Epidermal melanocyte (primary cell): Measurements from ENCODE around the gene IRF1.
A peak's percentile ranks its signal among the peaks of the same experiment; 100 is the strongest.
"Not testable (repeated sequence)": the region's sequence is repeated elsewhere in the genome, so short reads cannot be mapped to it uniquely, and the experiment has no call there.

Experiments used
- DNase-seq: peaks from one replicate; pipeline ENCODE4 v3.0.0; 2011; ENCODE audit warnings: low spot score; ENCODE audit not compliant: insufficient read length

The IRF1 gene, protein sequence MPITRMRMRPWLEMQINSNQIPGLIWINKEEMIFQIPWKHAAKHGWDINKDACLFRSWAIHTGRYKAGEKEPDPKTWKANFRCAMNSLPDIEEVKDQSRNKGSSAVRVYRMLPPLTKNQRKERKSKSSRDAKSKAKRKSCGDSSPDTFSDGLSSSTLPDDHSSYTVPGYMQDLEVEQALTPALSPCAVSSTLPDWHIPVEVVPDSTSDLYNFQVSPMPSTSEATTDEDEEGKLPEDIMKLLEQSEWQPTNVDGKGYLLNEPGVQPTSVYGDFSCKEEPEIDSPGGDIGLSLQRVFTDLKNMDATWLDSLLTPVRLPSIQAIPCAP

DNA sequence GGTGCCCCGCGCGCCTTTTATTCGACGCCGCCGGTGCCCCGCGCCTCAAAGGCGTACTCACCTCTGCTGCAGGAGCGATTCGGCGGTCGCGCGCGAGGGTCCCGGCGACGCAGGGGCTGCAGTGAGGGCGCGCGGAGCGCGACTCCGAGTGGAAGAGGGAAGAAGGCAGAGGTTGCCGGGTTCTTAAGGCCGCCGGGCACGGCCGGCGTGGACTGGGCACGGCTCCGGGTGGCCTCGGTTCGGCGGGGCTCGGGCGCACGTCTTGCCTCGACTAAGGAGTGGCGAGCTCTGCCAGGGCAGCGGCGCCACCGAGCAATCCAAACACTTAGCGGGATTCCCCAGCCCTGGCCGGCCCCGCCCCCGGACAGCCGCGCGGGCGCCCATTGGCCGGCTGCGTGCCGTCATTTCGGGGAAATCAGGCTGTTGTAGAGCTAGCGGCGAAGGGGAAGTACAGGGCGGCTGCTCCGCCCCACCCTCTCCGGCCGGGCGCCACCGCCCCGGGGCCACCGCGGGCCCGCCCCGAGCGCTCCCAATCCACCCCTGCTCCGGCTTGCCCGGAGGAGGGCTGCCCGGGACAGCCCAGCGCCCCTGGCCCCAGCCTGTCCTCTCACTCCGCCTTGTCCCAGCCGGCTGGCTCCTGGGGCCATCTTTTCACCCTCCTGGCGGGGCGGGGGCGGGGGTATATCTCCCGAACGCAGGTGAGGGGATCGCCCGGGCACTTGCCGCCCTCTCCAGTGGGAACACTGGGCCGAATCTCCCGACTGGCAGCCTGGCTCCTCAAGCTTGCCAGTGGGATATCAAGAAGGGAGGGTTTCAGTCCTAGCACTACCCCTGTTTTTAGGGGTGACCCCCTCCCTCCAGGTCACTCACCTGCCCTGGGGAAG, at the start of gene IRF1:
Gene IRF1 (minus strand): TSS at position 290 of the 884 bp plus-strand sequence. CDS start 1,295 bp downstream, outside the sequence.
- DNase-seq = peak; percentile 97

DNA sequence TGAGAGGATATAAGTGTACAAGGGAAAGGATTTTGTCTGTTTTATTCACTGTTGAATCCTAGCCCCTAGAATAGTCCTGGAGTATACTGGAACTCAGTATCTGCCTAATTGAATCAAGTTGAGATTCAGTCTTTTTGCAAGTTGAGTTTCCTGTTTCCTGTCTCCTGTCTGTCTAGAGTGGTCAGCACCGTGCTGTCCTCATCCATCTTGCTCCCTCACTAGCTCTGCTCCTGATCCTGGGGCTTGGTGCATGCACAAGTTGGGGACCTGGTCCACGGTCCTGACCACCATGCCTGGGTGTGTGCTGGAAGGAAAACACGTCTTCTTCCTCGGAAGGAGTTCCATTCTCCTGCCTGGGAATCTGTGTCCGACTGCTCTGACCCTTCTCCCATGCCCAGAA, 49.6 kb upstream of the IRF1 start:
- no peak for DNase-seq

DNA sequence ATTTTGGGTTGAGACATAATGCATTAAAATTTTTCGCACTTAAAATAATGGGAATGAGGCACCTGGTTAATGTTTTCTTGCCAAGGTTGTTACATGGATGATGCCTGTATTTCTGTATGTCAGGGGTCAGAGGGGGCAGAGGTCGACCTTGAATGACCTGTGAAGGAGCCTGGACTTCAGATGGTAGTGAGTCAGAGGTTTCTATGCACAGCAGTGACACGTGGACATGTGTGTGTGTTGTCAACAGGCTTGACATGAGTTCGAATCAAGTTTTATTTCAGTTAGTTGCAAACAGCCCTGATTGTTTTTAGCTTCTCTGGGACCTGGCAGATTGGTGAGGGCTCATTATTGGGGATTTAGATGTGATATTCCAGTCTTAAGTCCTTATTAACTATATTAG, 49.1 kb upstream of the IRF1 start:
- no peak for DNase-seq

DNA sequence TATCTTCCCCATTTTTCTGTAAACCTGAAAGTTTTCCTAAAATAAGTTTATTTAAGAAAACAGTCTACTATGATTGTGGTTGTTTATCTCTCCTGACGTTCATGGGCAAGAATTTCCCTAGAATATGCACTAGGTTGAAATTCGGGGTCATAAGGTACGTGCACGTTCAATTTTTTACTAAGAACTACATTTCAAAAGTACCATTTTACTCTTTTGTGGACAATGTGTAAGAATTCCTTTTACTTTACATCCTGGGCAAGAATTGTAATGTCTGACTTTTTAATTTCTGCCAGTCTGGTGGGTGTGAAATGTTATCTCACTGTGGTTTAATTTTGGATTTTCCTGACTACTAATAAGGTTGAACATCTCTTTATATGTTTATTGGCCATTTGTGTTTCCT, 40.4 kb upstream of the IRF1 start:
- no peak for DNase-seq

DNA sequence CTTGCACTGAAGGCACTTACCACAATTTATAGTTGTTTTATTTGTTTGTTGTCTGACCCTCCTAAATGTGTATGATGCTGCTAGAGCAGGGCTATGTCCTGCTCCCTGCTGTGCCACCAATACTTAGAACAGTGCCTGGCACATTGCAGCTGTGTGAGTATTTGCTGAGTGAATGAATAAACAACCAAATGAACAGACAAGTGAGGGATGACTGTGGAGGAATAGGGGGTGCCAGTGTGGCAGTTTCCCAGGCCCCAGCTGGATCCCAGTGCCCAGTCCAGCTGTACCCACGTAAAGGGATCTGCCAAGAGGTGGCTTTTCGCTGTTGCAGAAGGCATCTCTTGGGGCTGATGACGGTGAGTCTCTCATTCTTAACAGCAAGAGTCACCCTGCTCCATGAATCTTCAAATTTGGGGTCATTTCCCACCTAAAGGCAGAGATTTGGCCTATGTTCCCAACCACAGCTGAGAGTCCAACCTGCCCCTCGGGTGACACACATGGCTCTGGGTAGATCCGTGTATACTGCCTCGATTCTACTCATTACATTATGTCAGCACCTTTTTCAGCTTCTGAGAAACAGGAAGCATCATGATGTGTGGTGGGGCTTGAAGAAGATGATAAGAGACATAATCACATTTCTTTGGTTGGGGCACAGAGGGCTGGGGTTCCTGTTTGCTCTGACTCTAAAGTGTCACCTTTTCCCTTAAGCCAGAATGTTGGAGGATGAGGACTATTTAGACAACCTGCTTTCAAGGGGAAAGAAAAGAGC, 38.5 kb upstream of the IRF1 start:
- no peak for DNase-seq

DNA sequence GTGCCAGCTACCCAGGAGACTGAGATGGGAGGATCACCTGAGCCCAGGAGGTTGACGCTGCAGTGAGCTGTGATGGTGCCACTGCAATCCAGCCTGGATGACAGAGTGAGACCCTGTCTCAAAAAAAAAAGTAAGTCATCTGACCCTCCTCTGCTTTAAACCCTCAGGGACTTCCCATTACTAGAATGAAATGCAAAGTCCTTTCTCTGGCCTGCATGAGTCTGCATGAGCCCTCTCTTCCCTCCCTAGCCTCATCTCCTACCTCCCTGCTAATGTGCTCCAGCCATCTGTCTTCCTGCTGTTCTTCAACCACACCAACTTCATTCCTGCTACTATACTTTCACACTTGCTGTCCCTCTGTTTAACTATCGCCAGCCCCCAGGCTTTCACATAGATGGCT, 37.4 kb upstream of the IRF1 start:
- no peak for DNase-seq

DNA sequence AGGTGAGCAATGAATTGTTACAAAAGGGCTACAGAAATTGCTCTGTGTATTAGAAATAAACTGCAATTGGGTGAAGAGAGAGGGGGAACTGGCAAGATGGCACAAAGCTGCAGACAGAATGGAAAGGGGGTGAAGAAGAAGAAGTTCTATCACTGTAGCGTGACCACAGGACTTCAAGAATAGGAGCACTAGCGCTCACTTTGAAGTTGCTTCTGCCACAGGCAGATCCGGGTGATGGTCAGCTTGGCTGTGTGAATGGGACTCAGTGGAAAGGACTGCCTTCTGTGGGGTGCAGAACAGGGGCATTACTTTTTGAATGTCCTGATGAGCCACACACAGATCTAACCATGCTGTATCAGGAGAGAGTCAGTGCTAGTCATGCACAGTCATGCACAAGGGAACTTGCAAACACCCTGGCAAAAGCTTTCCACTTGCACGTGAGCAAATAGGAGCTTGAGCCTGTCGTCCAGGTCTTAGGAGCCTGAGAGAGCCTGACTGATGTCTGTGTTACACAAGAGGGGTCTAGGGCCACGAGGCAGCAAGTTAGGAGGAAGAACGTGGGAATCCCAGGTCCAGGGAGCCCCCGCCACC, 36.5 kb upstream of the IRF1 start:
- no peak for DNase-seq

DNA sequence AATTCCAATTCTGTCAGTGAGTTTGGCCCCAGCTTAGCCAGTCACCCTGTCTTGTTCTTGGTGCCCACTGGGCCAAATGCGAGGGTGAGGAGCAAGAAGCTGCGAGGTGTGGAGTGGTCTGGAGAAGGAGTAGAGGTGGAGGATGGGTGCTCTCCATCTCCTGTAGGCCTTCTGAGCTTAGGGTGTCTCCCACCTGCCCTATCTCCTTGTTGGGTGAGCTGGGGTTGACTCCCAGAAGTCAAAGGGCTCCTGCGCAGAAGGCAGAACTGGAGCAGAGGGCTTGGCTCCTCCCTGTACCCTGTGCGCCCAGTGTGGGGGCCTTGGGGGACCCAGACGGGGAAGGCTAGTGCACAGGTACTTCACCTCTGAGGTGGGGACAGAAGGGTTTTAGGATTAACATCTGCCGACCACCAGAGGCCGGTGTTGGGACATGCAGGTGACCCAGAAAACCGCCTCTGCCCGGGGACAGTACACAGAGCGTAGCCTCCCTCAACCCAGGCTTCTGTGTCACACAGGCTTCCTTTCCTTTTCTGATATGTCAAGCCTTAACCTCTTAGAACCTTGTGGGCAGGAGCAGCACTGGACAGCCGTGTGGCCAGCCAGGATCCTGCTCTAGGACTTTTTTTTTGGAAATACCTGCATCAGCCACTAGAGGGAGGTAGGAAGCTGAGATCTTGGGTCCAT, 35.9 kb upstream of the IRF1 start:
- peak; percentile 30 for DNase-seq

DNA sequence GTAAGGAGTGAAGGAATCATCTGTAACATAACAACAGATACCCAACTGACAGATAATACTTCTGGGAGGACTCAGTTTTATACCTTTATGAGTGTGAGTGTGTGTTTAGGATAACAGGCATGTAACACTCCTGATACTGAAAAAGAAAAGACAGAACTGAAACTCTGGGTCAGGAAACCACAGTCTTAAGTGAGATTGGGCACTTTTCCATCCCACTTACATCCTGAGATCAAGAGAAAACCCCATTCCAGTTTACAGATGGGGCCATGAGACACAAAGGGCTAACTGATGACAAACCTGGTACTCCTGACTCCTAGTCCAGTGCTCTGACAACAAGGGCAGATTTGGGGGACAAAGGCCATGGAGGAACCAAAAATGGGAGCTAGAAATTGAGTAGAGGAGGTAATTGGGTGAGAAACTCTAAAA, 34.7 kb upstream of the IRF1 start:
- no peak for DNase-seq

DNA sequence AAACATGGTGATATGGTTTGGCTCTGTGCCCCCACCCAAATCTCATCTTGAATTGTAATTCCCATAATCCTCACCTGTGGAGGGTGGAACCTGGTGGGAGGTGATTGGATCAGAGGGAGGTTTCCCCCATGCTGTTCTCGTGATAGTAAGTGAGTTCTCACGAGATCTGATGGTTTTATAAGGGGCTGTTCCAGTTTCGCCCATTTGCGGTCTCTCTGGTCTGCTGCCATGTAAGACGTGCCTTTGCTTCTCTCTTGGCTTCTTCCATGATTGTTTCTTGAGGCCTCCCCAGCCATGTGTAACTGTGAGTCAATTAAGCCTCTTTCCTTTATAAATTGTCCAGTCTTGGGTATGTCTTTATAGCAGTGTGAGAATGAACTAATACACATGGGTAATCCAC, 34.3 kb upstream of the IRF1 start:
- not testable (repeated sequence) for DNase-seq

DNA sequence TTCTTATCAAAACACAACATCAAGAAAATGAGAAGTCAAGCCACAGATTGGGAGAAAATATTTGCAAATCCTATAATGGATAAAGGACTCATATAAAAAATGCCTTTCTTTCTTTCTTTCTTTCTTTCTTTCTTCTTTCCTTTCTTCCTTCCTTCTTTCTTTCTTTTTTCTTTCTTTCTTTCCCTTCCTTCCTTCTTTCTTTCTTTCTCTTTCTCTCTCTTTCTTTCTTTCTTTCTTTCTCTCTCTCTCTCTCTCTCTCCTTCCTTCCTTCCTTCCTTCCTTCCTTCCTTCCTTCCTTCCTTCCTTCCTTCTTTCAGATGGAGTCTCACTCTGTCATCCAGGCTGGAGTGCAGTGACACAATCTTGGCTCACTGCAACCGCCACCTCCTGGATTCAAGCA, 31.5 kb upstream of the IRF1 start:
- DNase-seq = not testable (repeated sequence)

DNA sequence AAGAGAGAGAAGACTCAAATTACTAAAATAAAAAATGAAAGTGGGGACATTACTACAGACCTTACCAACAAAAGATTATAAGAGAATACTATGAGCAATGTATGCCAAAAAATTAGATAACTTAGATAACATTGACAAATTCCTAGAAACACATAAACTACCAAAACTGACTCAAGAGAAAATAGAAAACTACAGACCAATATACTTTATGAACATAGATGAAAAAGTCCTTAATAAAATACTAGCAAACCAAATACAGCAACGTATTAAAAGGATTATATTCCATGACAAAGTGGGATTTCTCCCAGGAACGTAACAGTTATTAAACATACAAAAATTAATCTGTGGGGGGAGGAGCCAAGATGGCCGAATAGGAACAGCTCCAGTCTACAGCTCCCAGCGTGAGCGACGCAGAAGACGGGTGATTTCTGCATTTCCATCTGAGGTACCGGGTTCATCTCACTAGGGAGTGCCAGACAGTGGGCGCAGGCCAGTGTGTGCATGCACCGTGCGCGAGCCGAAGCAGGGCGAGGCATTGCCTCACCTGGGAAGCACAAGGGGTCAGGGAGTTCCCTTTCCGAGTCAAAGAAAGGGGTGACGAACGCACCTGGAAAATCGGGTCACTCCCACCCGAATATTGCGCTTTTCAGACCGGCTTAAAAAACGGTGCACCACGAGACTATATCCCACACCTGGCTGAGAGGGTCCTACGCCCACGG, 23.2 kb upstream of the IRF1 start:
- not testable (repeated sequence) for DNase-seq

DNA sequence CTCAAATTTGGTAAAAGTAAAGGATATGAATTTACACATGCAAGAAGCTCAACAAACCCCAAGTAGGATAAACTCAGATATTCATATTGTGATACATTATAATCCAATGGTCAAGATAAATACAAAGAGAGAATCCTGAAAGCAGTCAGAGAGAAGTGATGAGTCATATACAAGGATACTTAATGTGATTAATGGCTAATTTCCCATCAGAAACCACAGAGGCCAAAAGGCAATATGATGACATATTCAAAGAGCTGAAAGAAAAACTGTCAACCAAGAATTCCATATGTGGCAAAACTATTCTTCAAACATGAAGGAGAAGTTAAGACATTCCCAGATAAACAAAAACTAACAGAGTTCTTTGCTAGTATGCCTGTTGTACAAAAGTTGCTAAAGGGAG, 19.5 kb upstream of the IRF1 start:
- no peak for DNase-seq

DNA sequence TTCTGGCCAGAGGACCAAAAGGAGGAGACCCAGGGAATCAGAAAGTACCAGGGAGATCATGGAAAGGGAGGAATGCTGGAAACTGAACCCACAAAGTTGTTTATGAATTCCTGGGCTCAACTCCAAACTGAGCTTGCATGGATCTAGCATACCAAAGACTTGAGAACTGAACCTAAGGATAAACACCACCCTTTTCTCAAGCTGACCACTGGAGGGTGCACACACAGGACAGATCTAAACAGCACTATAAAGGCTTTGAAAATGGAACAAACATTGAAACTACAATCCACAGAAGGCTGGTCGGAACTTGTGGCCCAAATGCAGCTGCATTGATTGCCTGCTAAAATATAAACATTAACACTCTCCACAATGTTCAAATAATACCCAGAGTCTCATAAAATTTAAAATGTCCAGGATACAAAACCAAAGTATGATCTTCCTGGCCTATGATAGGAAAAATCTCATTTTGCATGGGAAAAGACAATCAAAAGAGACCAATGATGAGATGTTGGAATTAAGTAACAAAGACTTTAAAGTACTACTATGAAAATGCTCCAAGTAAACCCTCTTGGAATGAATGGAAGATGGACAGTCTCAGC, 15.6 kb upstream of the IRF1 start:
- peak; percentile 77 for DNase-seq

DNA sequence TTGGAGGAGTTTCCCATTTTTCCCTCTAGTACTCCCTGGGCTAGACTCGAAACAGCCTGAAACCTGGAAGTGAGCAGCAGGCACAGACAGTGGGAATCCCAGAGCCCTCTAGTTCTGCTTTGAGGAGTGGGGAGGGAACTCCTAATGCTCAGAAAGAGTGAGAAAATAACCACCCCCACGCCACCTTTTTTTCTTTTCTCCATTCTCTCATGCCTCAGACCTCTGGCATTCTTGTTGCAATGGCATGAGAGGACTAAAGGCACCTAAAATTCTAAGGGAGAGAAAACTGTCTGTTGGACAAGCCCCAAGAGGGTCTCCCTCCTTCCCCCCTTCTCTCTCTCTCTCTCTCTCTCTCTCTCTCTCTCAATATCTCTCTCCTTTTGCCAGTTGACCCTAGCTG, 15.1 kb upstream of the IRF1 start:
- DNase-seq = no peak

DNA sequence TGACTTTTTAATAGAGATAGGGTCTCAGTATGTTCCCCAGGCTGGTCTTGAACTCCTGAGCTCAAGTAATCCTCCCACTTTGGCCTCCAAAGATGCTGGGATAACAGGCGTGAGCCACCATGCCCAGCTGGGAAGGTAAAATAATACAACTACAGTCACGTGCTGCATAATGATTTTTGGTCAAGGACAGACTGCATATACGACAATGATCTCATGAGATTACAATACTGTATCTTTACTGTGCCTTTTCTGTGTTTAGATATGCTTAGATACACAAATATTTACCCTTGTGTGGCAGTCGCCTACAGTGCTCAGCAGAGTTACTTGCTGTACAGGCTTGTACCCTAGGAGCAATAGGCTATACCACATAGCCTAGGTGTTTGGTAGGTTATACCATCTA, 14.2 kb upstream of the IRF1 start:
- no peak for DNase-seq

DNA sequence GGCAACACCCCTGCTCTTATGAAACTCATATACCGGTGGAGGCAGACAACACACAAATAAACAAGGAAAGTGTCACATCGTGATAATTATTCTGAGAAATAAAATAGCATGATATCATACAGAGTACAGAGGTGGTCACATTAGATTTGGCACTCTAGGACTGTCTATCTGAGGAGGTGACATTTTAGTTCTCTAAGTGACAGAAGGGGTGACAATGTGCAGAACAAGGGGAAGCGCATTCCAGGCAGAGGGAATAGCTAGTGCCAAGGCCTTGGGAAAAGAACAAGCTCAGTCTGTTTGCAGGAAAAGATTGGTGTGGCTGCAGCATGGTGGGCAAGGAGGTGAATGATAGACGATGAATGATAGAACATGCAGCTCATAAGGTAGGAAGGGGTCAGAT, 12.7 kb upstream of the IRF1 start:
- DNase-seq = no peak

DNA sequence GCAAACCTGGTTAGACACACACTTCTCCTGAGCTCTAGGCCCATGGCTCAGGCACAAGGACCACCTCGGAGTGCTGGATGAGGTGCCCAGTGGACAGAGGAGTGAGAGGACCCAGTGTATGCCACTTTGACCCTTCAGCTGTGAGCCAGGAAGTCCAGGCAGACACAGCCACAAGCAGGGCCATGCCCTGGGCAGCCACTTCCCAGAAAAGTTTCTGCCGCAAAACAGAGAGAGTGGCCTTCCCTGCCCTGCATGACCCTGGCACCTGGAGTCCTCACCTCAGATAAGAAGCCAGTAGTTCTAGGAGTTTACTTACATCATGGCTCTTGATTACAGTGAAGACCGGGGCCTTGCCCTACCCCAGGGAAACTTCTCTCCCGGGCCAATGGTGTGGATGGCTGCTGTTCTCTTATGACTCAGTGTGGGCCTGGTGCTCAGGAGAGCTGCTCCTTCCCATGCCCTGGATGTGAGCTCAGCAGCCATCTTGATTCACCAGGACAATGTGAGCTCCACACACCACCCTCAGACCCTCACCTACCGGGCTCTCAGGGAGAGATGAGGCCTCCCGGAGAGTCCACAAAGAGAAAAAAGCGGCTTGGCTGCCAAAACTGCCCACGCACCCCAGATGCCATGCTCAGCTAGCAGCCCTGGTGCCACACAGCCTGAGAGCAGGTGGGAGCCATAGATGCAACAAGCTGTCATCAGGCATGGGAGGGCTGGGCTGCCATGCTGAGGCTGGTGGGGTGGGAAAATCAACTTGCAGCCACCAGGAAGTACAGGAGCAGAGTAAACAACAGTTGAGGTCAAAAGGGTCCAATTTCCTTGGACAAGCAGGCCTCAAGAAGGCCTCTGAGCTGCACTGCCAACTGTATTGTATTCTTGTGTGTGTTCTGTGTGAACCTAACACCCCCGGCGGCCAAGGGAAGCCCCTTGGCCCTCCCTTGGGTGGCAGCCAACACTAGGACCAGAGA, 11.7 kb upstream of the IRF1 start:
- DNase-seq = no peak

DNA sequence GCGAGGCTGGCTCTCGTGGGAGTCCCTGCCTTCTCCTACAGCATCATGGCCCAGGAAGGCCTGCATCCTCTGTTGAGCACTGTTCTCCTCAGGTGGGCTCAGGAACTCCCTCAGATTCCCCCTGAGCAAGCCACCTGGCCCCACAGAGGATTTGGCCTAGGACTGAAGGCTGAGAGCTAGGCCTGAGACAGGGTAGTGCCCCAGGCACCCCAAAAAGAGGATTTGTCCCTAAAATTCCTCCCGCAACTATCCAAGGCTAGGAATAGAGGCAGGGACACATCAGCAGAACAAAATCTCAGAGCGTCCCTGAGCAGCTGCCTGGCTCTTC, 11.0 kb upstream of the IRF1 start:
- no peak for DNase-seq
